NCI-H748 treated with DMSO at 0.1 percent for 48 hours (cell line): ENCODE data around the gene PCARE.

ENCODE experiments used
- DNase-seq: peaks from one replicate; lab custom pipeline; 2025; lab: John Stamatoyannopoulos, UW

The PCARE gene

DNA sequence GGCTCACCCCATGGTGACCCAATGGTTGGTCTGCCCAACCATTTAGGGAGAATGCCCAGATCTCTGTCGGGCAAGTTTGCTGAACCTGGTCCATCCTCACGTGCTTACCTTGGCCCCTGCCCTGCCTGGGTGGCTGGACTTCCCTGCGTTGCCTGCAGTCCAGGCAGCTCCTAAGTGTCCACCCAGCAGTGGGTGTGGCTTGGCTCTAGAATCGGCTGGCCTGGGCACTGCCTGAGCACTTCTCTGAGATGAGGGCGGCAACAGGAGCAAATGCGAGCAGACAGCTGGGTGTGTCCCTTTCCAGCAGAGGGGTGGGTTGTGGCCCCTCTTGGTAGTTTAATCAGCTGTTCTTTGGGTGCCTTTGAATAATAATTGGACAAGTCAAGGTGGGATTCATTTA is 11.3 kb downstream of the PCARE start:
- DNase-seq = no peak

DNA sequence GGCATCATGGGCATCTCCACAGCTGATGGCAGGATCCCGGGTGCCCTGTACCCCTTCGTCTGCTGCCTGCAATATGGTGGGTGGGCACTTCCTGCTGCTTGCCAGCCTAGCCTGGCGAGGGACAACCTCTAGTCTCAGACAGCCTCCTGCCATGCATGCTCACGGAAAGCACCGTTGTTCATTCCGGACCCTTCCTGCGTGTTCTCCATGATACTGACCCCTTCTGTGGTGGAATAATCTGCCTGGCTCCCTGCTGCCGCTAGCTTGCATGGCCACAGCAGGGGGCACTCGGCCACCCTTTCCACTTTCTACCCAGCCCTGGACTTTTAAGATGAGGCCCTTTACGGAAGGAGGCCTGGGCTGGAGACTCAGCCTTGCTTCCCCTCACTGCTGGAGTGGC is 12.0 kb downstream of the PCARE start:
- no peak for DNase-seq

DNA sequence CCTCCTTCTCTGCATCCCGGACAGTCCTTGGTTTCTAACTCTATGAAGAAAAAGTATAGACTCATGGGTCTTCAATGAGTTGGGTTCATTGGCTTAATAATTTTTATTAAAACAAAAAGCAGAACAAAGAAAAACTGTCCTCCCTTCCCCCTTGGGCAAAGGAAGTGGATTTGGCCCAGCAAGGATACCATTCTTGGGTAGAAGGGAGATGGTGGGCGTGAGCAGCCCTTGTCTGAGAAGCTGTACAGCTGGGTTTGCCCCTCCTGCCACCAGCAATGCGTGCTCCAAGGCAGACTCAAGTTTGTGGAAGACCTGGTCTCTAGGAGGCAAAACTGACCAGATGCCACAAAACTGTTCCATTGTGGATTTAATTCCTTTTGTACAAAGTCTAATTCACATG is 12.7 kb downstream of the PCARE start:
- no peak for DNase-seq

- DNase-seq = no peak
Observed at GRCh38 chr2:29061176-29061575, 13.1 kb downstream of the PCARE start.

GRCh38 chr2:29060441-29060840 is 13.9 kb downstream of the PCARE start:
- DNase-seq = no peak

DNA sequence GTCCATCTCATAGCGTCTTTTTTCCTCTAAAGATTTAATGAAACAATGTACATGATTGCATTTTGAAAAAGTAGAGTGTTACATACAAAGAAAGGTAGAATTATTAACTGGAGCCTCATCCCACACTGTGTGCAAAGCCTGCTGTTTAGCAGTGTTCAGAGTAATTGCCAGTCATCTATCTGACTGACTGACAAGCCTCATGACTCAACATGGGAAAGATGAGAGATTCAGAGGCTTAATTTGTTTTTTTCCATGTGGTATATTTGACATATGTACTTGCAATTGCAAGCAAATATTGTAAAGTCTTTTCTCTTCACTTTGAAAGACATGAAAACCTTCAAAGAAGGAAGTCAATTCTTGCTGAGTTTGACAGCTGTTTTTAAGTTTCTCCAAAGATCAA is 14.7 kb downstream of the PCARE start:
- DNase-seq = no peak

GRCh38 chr2:29057006-29057405 is 17.3 kb downstream of the PCARE start:
- no peak for DNase-seq

DNA sequence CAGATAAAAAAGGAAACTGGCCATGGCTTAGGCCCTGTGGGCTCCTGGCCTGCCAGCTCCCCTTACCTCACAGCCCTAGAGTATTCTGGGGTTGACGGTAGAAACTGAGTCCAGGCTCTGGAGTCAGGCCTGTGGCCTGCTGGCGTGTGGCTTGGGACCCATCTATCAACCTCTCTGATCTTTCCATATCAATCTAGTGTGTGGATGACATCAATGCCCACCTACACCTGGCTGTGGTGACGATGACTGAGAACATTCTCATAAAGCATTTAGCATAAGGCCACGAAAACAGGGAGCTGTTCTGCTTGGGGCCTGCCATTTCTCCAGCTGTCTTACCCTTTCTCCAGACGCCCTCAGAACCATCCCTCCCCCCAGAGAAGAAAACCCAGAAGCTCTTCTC is 17.9 kb downstream of the PCARE start:
- DNase-seq = no peak

DNA sequence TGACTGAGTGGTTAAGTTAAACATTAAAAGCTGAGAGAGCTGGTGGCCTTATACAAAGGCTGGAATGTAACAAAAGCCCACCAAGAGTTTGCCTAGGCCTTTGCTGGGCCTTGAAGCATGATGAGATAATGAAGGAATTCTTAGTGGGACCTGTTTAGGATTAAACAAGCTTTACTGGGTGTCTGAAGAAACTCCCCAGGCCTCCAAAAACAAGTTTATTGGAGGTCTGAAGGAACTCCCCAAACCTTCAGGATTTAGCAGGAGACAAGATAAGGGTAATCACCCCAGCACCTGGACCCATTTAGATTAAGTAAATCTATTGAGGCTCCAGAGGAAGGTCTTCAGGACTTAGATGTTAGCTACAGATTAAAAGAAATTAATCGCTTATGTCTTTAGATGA is 18.7 kb downstream of the PCARE start:
- DNase-seq = no peak

- DNase-seq = no peak
Observed at GRCh38 chr2:29054430-29054829, 19.9 kb downstream of the PCARE start.

DNA sequence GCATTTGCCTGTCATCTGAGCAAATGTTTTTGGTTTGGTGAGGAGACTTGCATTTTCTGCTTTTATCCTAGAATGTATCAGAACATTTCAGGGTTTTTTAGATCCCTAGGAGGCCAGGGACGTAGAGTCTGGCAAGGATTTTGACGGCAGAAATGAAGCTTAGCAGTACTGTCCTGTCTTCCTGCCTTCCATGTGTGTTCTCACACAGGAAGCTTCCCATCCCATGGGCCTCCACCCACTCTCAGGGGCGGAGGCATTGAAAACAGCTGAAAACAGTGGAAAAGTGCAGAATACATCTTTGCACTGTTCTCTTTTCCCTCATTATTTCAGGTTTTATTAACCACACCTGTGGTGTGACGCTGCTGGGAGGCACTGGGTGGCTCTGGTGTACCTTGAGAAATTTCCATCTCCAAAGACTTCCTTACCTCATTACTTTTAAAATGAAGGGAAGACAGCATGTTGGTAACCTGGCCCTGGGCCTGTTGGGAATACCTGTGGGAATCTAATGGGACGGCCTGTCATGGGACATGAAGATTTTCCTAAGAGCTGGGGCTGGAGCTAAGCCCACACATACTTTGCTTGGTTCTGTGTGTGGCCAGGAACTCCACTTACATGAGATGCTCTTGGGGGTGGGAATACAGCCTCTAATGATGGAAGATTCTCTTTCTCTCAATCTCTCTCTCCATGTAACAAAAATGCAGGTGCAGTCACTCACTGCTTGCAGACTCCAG is 20.5 kb downstream of the PCARE start:
- no peak for DNase-seq

DNA sequence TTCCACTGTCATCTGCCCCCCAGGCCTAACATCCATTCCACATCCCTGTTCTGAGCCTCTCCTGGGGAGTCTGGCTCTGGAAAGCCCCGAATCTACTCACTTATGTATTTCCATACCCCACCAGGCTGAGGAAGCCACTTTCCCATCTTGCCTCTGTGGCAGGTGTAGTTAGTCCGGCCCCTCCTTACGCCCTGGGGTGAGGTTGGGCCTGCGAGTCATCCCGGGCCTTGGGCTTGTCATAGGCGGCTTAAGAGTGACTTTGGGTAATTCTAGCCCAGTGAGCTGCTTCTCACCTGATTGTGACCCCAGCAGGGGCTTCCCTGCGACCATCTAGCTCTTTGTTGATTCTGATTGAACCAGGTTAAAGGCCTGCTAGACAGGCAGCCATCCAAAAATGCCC is 21.1 kb downstream of the PCARE start:
- DNase-seq = no peak

DNA sequence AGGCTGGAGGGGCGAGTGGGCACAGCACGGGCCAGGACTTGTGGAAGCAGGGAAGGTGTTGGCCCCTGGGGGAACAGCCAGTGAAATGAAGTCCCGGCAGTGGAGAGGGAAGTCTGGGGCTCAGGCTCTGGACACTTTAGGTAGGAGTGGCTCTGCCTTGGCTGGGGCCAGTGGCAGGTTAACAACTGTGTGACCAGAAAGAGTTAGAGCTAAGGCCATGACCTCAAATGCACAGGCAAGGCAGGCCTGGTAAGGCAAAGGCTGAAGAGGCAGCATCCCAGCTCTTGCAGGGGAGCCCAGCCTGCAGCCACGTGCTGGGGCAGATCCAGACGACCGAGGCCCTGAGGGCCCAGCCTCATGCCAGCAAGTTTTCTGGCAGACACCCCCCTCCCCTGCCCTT is 21.5 kb downstream of the PCARE start:
- no peak for DNase-seq

GRCh38 chr2:29051730-29052129 is 22.6 kb downstream of the PCARE start:
- no peak for DNase-seq

GRCh38 chr2:29050591-29050990 is 23.7 kb downstream of the PCARE start:
- no peak for DNase-seq

GRCh38 chr2:29047083-29047845 is 27.1 kb downstream of the PCARE start:
- no peak for DNase-seq

DNA sequence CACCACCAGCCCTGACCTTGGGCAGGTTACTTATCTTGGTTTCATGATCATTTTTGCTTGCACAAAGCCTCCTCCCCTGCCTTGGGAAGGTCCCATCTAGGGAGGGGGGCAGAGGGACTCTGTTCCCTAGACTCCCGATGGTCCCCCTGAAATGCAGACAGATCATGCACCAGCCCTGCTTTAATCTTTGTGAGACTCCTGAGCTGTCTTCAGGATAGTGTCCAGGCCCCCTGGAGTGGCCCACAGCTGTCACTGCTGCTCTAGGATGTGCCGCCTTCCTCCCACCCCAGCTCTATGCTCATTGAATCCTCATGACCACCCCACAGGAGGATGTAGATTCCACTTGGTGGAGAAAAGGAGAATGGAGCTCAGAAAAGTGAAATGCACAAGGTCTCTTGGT is 28.0 kb downstream of the PCARE start:
- no peak for DNase-seq

DNA sequence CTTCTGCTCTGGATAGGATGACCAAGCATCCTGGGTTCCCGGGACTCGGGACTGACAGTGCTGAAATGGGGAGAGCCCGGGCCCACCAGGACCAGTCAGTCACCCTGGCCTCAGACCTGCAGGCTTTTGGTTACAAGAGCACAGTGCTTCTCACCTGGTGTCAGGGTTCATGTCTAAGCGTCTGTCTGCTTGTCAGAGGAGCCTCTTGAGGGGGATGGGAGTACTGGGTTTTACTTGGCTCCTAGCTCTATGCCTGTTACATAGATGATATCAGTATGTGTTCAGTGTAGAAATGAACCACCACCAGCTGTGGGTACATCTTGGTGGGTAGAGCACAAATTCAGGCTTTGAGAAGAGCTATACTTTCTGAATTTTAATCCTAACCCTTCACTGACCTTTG is 29.9 kb downstream of the PCARE start:
- no peak for DNase-seq

DNA sequence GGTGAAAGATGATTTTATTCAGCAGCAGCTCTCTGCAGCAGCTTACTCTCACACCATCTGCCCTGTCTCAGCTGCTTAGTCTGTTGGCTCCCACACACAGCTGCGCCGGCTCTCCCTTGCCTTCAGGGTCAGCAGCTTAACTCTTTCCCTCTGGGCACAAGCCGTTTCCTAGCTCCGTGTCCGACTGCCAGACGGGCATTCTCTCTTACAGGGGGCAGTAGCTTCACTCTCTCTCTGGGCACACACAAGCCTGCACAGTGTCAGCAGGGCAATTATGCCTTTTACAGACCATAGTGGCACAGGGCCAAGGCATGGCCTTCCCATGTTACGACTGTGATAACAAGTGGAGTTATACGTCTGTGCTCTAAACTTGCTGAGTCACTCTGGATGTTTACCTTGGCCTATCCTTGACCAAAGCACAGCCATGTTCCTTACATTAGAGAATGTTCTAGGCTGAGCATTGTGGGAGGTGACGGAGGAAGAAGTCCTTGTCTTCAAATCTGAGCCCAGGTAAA is 31.7 kb downstream of the PCARE start:
- DNase-seq = no peak

- no peak for DNase-seq
Observed at GRCh38 chr2:29041161-29041660, 33.1 kb downstream of the PCARE start.

DNA sequence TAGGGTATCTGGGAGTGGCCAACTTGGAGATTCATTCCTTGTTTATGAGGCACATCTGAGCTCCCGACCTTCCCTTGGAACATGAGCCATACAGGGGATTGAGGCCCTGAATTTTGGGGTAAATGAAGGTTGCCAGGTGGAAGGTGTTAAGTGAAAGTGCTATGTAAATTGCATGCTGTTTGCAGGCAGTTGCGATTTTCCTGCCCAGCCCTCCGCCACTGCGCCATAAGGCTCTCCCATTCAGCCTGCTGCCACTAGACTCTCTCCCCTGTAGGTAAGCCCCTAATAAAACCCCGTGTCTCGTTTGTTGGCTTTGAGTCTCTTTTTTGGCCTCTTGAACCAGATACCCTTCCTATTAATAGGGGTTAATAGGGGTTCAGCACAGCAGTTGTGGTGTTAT is 33.8 kb downstream of the PCARE start:
- no peak for DNase-seq

- DNase-seq = no peak
Observed at GRCh38 chr2:29039718-29040480, 34.4 kb downstream of the PCARE start.
